HG03039 (cell line): ENCODE measurements around the gene GATA3.

ENCODE experiments used
- ATAC-seq: cut with Tn5 transposase; IDR thresholded peaks from one replicate; pipeline ENCODE4 v1.9.1; 2021; ENCODE audit warnings: mild to moderate bottlenecking, moderate library complexity; ENCODE audit not compliant: unreplicated experiment

Gene GATA3

GRCh38 chr10:8037941-8038894, 16.3 kb upstream of the GATA3 start:
- ATAC-seq = no peak

- ATAC-seq = no peak
Observed at GRCh38 chr10:8039321-8039881, 15.1 kb upstream of the GATA3 start.

GRCh38 chr10:8040651-8041050, 13.8 kb upstream of the GATA3 start:
- no peak for ATAC-seq

GRCh38 chr10:8041284-8041991, 13.1 kb upstream of the GATA3 start:
- no peak for ATAC-seq

GRCh38 chr10:8041992-8042720, 12.3 kb upstream of the GATA3 start:
- no peak for ATAC-seq

GRCh38 chr10:8042721-8043568, 11.5 kb upstream of the GATA3 start:
- ATAC-seq = no peak

- no peak for ATAC-seq
Observed at GRCh38 chr10:8043569-8044306, 10.8 kb upstream of the GATA3 start.

GRCh38 chr10:8044331-8044907, 10.1 kb upstream of the GATA3 start:
- no peak for ATAC-seq

GRCh38 chr10:8044908-8045725, 9.4 kb upstream of the GATA3 start:
- ATAC-seq = no peak

GRCh38 chr10:8045726-8046494, 8.6 kb upstream of the GATA3 start:
- no peak for ATAC-seq

- no peak for ATAC-seq
Observed at GRCh38 chr10:8047452-8048280, 6.8 kb upstream of the GATA3 start.

GRCh38 chr10:8048281-8049008, 6.0 kb upstream of the GATA3 start:
- ATAC-seq = no peak

- ATAC-seq = no peak
Observed at GRCh38 chr10:8049045-8049864, 5.2 kb upstream of the GATA3 start.

GRCh38 chr10:8049865-8050555, 4.5 kb upstream of the GATA3 start:
- ATAC-seq = no peak
